ENCODE data around the gene COX7A1.
"Not testable (repeated sequence)": the region's sequence is repeated elsewhere in the genome, so short reads cannot be mapped to it uniquely, and the experiment has no call there.

COX7A1 gene

DNA sequence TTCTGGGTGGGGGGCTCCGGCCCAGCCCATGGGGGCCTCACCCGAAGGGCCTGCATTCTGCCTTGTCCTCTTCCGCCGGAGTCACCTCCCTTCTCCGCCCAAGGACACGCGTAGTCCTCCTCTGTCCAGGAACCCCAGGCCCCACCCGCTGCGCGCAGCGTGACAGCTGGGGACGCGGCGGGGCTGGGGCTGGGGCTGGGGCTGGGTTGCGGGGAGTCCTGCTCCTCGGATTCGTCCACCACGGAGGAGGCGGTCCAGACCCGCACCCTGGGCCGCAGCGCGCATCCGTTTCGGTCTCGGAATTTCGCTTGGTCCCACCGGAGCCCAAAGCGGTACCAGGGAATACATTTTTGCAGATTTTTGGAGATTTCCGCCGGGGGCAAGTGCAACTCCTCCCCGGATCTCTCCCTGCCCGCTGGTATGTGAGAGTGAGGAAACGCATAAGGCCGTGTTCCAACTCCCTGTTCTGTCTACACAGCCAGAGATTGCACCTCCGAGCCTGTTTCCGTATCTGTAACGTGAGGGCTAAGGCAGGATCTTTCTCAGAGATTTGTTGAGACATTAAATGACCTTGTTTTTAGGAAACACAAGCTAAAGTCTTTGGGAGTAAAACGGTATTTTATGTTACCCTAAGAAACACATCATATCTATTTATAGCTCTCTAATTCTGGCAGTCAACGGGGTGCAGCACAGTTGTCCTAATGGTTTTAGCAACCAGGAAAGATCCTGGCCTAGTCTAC lies at the start of gene COX7A1:
Gene COX7A1, minus strand, starts transcription at position 96 of the 740 bp plus-strand sequence. Its CDS starts 40 bp downstream, at position 56.
- in situ Hi-C loops (cut with MboI; ENCODE audit: low sequenced_read_pairs): no loop called here

DNA sequence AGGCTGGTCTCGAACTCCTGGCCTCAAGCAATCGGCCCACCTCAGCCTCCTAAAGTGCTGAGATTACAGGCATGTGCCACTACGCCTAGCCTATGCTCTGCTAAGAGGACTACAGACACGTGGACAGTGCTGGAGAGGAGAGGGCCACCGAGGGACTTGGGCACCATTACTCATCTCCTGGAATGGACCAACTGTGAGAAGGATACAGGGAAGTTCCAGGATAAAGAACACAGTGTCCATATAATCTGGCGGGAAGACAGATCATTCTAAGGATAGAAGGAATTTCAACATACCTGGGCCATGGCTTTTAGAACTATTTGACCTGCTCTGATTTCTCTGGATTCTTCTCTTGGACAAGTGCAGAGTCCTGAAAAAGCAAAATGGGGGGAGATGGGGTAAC lies 49.4 kb upstream of the COX7A1 start:
- in situ Hi-C loops (cut with MboI; ENCODE audit: low sequenced_read_pairs): no loop called here

GRCh38 chr19:36198119-36198518 lies 45.9 kb upstream of the COX7A1 start:
- in situ Hi-C loops (cut with MboI; ENCODE audit: low sequenced_read_pairs): no loop called here

DNA sequence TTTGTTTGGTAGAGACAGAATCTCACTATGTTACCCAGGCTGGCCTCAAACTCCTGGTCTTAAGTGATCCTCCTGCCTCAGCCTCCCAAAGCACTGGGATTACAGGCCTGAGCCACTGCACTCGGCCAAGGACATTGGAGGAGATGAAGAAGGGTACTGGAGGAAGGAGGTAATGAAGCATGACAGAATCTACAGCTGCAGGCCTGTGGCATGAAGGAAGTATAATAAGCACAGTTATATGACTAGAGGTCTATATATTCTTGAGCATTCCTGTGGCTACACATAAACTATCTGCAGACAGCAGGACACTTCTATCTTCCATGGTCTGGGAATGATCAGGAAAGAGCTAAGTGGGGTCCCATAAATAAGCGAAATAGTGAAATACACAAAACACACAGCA lies 44.0 kb upstream of the COX7A1 start:
- in situ Hi-C loops (cut with MboI; ENCODE audit: low sequenced_read_pairs): no loop called here

DNA sequence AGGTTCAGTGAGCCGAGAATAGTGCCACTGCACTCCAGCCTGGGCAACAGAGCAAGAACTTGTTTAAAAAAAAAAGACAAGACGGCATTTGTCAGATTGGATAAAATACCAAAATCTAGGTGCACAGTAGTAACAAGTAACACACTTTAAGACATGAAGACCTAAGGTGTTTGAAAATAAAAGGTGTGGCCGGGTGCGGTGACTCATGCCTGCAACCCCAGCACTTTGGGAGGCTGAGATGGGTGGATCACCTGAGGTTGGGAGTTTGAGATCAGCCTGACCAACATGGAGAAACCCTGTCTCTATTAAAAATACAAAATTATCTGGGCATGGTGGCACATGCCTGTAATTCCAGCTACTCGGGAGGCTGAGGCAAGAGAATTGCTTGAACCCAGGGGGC lies 34.5 kb upstream of the COX7A1 start:
- in situ Hi-C loops (cut with MboI; ENCODE audit: low sequenced_read_pairs): not testable (repeated sequence)

GRCh38 chr19:36183245-36183628 lies 31.0 kb upstream of the COX7A1 start:
- in situ Hi-C loops (cut with MboI; ENCODE audit: low sequenced_read_pairs): no loop called here

GRCh38 chr19:36182612-36183244 lies 30.5 kb upstream of the COX7A1 start:
- in situ Hi-C loops (cut with MboI; ENCODE audit: low sequenced_read_pairs): no loop called here

DNA sequence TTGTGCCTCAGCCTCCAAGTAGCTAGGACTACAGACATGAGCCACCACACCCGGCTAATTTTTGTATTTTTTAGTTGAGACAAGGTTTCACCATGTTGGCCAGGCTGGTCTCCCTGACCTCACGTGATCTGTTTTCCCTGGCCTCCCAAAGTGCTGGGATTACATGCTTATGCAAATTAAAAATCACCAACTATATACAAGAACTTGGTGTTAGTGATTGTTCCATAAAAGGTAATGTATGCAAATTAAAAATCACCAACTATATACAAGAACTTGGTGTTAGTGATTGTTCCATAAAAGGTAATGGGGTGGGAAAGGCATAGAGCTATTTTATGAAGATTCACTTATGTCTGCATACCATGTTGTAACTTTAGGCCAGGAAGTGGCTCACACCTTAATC lies 26.8 kb upstream of the COX7A1 start:
- in situ Hi-C loops (cut with MboI; ENCODE audit: low sequenced_read_pairs): not testable (repeated sequence)

GRCh38 chr19:36173846-36174245 lies 21.6 kb upstream of the COX7A1 start:
- in situ Hi-C loops (cut with MboI; ENCODE audit: low sequenced_read_pairs): not testable (repeated sequence)

GRCh38 chr19:36172852-36173251 lies 20.6 kb upstream of the COX7A1 start:
- in situ Hi-C loops (cut with MboI; ENCODE audit: low sequenced_read_pairs): no loop called here

DNA sequence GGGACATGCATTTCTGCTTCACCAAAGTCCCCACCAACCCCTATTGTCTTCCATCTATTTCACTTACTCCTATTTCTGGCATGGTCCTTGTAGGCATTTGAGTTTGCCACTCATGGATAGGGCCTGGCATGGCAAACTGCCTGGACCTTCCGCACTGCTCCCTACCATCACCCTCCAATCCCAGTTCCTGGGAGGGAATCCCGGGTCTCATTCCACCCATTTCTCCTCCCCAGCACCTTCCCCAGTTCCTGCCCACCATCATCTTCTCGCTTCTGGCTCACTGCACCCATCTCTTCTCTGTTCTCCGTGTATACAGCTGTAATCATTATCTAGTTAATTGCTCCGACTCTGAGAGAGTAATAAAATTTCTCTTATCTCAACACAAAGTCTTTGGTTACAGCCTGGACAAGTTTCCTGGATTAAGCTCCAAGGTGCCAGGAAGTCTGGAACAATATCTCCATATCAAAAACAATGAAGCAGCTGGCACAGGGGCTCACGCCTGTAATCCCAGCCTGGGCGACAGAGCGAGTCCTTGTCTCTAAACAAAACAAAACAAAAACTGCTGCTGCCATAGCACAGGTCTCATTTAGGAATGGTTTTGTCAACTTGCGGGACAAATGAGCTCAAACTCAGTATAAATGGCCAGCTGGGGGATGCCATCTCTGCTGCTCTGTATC lies 17.0 kb upstream of the COX7A1 start:
- in situ Hi-C loops (cut with MboI; ENCODE audit: low sequenced_read_pairs): no loop called here

DNA sequence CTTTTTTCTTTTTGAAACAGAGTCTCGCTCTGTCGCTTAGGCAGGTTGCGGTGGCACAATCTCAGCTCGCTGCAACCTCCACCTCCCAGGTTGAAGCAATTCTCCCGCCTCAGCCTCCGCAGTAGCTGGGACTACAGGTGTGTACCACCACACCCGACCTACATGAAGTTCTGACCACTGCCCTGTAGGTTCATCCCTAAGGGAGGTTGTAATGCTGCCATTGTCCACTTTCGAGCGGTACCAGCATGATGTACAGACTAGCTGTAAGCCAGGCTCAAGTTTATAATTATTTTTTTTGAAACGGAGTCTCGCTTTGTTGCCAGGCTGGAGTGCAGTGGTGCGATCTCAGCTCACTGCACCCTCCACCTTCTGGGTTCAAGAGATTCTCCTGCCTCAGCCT lies 11.6 kb upstream of the COX7A1 start:
- in situ Hi-C loops (cut with MboI; ENCODE audit: low sequenced_read_pairs): no loop called here

GRCh38 chr19:36160821-36161596 lies 8.8 kb upstream of the COX7A1 start:
- in situ Hi-C loops (cut with MboI; ENCODE audit: low sequenced_read_pairs): no loop called here

DNA sequence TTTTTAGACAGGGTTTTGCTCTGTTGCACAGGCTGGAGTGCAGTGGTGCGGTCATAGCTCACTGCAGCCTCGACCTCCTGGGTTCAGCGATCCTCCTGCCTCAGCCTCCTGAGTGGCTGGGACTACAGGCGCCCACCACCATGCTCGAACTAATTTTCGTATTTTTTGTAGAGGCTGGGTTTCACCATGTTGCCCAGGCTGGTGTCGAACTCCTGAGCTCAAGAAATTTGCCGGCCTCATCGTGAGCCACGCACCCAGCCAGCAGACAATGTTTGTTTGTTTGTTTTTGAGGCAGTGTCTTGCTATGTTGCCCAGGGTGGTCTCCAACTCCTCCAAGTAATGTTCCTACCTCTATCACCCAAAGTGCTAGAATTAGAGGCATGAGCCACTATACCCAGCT lies 879 bp upstream of the COX7A1 start:
- in situ Hi-C loops (cut with MboI; ENCODE audit: low sequenced_read_pairs): no loop called here

GRCh38 chr19:36152019-36152351 lies 262 bp downstream of the COX7A1 start:
- in situ Hi-C loops (cut with MboI; ENCODE audit: low sequenced_read_pairs): no loop called here

DNA sequence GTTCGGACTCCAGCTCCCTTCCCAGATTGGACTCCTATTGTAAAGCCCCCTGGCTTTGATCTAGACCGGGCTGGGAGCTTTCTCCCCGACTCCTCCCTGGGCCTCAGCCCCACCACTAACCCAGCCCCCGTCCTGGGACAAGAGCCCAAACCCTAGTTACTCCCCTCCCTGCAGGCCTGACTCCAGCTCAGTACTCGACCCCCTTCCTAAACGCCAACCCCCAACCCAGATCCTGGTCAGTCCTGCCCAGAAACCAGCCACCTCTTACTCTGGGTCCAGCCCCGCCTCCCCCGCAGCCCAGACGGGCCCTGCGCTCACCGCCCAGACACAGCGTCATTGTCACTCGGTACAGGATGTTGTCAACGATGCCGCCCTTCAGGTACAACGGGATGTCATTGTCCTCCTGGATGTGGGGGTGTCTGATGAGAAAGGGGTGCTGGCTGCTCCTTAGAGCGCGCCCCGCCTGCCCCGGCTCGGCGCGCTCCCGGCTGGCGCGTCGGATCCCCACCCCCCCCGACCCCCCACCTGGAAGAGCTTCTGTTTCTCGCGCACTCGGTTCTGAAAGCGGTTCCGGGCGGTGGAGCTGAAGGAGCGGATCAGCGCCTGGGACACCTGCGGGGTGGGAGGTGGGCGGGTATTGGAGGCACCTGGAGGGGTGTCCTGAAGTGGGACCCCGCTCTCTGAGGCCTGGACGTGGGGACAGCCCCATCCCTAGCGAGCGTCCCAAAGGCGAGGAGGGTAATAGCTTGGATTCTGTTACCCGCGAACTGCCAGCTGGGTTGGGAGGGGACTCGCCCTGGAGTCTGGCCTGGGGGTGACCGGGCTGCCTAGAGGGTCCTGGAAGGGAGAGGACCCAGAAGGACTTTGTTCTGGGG lies 866 bp downstream of the COX7A1 start:
- in situ Hi-C loops (cut with MboI; ENCODE audit: low sequenced_read_pairs): no loop called here

GRCh38 chr19:36150586-36150985 lies 1.7 kb downstream of the COX7A1 start:
- in situ Hi-C loops (cut with MboI; ENCODE audit: low sequenced_read_pairs): no loop called here

DNA sequence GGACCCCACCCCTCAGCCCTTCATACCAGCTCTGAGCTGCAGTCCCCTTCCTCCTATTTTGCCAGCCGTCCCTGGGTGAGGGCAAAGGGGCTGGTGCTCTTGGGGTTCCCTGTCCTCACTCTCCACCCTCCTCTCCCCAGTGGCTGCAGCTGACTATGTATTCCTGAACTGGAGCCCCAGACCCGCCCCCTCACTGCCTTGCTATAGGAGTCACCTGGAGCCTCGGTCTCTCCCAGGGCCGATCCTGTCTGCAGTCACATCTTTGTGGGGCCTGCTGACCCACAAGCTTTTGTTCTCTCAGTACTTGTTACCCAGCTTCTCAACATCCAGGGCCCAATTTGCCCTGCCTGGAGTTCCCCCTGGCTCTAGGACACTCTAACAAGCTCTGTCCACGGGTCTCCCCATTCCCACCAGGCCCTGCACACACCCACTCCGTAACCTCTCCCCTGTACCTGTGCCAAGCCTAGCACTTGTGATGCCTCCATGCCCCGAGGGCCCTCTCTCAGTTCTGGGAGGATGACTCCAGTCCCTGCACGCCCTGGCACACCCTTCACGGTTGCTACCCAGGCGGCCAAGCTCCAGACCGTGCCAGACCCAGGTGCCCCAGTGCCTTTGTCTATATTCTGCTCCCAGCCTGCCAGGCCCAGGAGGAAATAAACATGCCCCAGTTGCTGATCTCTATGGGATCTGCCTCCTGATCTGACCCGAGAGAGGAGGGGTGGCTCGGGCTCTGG lies 2.4 kb downstream of the COX7A1 start:
- in situ Hi-C loops (cut with MboI; ENCODE audit: low sequenced_read_pairs): no loop called here

DNA sequence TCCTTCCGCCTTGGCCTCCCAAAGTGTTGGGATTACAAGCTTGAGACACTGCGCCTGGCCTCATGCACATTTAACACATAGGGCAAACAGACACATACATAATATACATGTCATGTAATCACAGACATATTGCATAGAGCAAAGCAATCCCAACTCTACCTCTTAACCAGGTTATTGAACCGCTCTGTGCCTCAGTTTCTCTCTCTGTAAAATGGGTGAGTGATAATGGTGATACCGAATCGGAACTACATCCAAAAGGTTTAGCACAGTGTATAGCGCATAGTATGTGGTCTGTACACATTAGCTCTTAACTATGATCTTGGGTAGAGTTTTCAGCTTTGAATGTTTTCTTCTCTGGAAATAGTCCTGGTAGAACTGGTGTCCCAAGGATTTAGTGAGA lies 7.6 kb downstream of the COX7A1 start:
- in situ Hi-C loops (cut with MboI; ENCODE audit: low sequenced_read_pairs): no loop called here

DNA sequence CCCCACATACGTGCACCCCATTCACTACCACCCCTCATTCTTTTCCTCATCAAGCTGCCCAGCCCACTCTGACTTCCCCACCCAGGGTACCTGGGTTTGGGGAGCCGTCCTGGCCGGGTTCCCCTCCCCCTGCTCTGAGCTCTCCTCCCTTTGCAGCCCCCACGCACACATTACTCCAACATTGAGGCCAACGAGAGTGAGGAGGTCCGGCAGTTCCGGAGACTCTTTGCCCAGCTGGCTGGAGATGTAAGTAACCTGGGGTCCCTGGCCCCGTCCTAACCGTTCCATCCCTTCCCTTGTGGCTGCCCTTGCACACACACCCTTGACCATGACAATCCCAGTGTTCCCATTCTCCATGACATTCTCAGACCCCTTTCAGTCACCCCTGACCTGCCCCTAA lies 9.8 kb downstream of the COX7A1 start:
- in situ Hi-C loops (cut with MboI; ENCODE audit: low sequenced_read_pairs): no loop called here
